Measurements from ENCODE around the gene LIN9.

DNA sequence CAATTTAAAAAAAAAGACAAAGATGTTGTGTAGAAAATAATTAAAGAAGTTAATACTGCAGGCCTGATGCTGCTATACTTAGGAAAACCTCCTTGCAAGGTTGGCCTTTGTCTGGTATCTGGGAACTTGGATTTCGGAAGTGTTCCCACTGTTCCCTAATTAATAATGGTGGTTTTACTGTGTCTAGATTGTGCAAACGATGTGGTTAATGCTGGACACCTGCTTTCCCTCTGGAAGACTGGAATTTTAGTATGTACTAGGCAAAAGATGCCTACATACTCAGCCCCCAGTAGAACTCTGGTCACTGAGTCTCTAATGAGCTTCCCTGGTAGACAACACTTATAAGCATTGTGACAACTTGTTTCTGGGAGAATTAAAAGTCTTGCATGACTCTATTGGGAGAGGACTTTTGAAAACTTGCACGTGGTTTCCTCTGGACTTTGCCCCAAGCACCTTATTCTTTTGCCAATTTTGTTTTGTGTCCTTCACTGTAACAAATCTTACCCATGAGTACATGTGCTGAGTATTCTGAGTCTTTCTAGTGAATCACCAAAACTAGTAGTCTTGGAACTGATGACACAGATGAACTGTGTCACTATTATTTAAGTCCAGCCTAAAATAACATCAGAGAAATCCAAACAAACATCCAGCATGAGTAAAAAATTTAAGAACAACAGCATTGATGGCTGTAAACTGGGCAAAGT is 40.4 kb downstream of the LIN9 start:
- TF ChIP-seq, protein P1, sequence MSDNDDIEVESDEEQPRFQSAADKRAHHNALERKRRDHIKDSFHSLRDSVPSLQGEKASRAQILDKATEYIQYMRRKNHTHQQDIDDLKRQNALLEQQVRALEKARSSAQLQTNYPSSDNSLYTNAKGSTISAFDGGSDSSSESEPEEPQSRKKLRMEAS (IDR thresholded peaks at IDR 0.05; ENCODE audit: insufficient read depth, insufficient read length): no peak
- TF ChIP-seq, protein P2, sequence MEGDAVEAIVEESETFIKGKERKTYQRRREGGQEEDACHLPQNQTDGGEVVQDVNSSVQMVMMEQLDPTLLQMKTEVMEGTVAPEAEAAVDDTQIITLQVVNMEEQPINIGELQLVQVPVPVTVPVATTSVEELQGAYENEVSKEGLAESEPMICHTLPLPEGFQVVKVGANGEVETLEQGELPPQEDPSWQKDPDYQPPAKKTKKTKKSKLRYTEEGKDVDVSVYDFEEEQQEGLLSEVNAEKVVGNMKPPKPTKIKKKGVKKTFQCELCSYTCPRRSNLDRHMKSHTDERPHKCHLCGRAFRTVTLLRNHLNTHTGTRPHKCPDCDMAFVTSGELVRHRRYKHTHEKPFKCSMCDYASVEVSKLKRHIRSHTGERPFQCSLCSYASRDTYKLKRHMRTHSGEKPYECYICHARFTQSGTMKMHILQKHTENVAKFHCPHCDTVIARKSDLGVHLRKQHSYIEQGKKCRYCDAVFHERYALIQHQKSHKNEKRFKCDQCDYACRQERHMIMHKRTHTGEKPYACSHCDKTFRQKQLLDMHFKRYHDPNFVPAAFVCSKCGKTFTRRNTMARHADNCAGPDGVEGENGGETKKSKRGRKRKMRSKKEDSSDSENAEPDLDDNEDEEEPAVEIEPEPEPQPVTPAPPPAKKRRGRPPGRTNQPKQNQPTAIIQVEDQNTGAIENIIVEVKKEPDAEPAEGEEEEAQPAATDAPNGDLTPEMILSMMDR (IDR thresholded peaks at IDR 0.05; ENCODE audit: extremely low read depth in 1 of 2, insufficient read depth in 1 of 2, low read depth in 1 of 2, low read length in 2 of 2): no peak
- no peak for TF ChIP-seq POLR2A (IDR thresholded peaks at IDR 0.05; ENCODE audit: low read depth, low read length)
- TF ChIP-seq FOS (IDR thresholded peaks at IDR 0.05; ENCODE audit: borderline replicate concordance, insufficient read depth, low read length): no peak
- TF ChIP-seq EZH2 (IDR thresholded peaks at IDR 0.05; ENCODE audit: borderline replicate concordance, low read depth, low read length, severe bottlenecking): no peak
- TF ChIP-seq MYC (IDR thresholded peaks at IDR 0.05; ENCODE audit: low read depth, low read length): no peak
- TF ChIP-seq POLR2AphosphoS5 (IDR thresholded peaks at IDR 0.05; ENCODE audit: insufficient read depth, low read depth, low read length): no peak
- no peak for TF ChIP-seq GATA2 (IDR thresholded peaks at IDR 0.05; ENCODE audit: insufficient read depth, insufficient read length, low read depth, low read length)

Data from endothelial cell of umbilical vein (primary cell).